NCI-H510A (cell line): ENCODE results near the gene AHNAK.

Experiments
- DNase-seq: peaks from one replicate; lab custom pipeline; 2025; lab: John Stamatoyannopoulos, UW

Gene AHNAK

GRCh38 chr11:62498031-62498430 is 48.6 kb downstream of the AHNAK start:
- no peak for DNase-seq

GRCh38 chr11:62497132-62497801 is 49.3 kb downstream of the AHNAK start:
- no peak for DNase-seq

GRCh38 chr11:62496676-62497075 is 49.9 kb downstream of the AHNAK start:
- DNase-seq, result no peak

- no peak for DNase-seq
These were observed 52.4 kb downstream of the AHNAK start for GRCh38 chr11:62494246-62494645.

- no peak for DNase-seq
These were observed 52.8 kb downstream of the AHNAK start for GRCh38 chr11:62493801-62494200.

GRCh38 chr11:62492586-62492985 is 54.0 kb downstream of the AHNAK start:
- no peak for DNase-seq

- no peak for DNase-seq
These were observed 54.9 kb downstream of the AHNAK start for GRCh38 chr11:62491571-62492329.

GRCh38 chr11:62489204-62489603 is 57.4 kb downstream of the AHNAK start:
- DNase-seq, result no peak

GRCh38 chr11:62487738-62488551 is 58.7 kb downstream of the AHNAK start:
- peak; percentile 37 for DNase-seq

- no peak for DNase-seq
These were observed 59.5 kb downstream of the AHNAK start for GRCh38 chr11:62487136-62487535.

GRCh38 chr11:62484352-62484751 is 62.3 kb downstream of the AHNAK start:
- DNase-seq, result no peak

- DNase-seq, result no peak
These were observed 63.9 kb downstream of the AHNAK start for GRCh38 chr11:62482753-62483152.

GRCh38 chr11:62479631-62480201 is 66.9 kb downstream of the AHNAK start:
- no peak for DNase-seq

GRCh38 chr11:62477927-62478326 is 68.7 kb downstream of the AHNAK start:
- DNase-seq, result no peak

- DNase-seq, result no peak
These were observed 74.3 kb downstream of the AHNAK start for GRCh38 chr11:62472063-62472884.

- no peak for DNase-seq
These were observed 75.0 kb downstream of the AHNAK start for GRCh38 chr11:62471603-62472002.

GRCh38 chr11:62468577-62468976 is 78.0 kb downstream of the AHNAK start:
- no peak for DNase-seq

GRCh38 chr11:62466444-62466843 is 80.2 kb downstream of the AHNAK start:
- no peak for DNase-seq

GRCh38 chr11:62464655-62465054 is 82.0 kb downstream of the AHNAK start:
- no peak for DNase-seq

- no peak for DNase-seq
These were observed 83.5 kb downstream of the AHNAK start for GRCh38 chr11:62463121-62463542.

GRCh38 chr11:62462508-62462892 is 84.1 kb downstream of the AHNAK start:
- no peak for DNase-seq
